K562 (cell line): ENCODE measurements around the gene MACROD2. TPM values are rescaled to one million over a fixed set of nuclear protein-coding genes. Genes with fewer than 3 reads are reported as not detected.

Experiments
- ATAC-seq: fragments of 200-7000 bp; cut with Tn5 transposase; 3 replicates; pipeline ENCODE4 v1.9.1; 2020; ENCODE audit warnings: moderate library complexity
- BruUV-seq: library from RNA; stranded (reverse); fragments of 400-500 nt; replicated peaks from 2 replicates; lab custom pipeline; 2021; lab: Mats Ljungman, UMichigan
- CTCF ChIA-PET: fragments of 300-600 bp; formaldehyde crosslinking; extraction: SDS; loops from one replicate; lab custom pipeline; 2021; ENCODE audit warnings: low intra/inter-chr PET ratio; lab: Yijun Ruan, JAX
- POLR2A ChIA-PET: fragments of 300-600, 350-650 bp; sonication (Branson Sonifier 250); formaldehyde crosslinking; extraction: SDS; loops from one replicate; lab custom pipeline; 2021; ENCODE audit warnings: antibody characterized with exemption, inconsistent platforms; lab: Yijun Ruan, JAX
- DNase-seq, 4 experiments: peaks; one replicate each; pipeline versions ENCODE4 v3.0.0 to v3.0.0-alpha.2; 2011 to 2018; ENCODE audit warnings: low spot score in 3 of 4, mixed read lengths in 3 of 4; ENCODE audit errors: extremely low read depth in 1 of 4
- FAIRE-seq: peaks from 2 replicates; lab custom pipeline; 2011; peaks lifted over from hg19 to GRCh38; lab: Jason Lieb, UNC
- H2AFZ ChIP-seq: 2 replicates; pipeline ENCODE4 v1.6.0; 2011; ENCODE audit warnings: low read depth, low read length, control low read depth, inconsistent platforms
- H3K27ac ChIP-seq: fragments of 200-600 bp; 3 replicates; pipeline ENCODE4 v1.8.0; 2011; ENCODE audit warnings: low read depth, mild to moderate bottlenecking, control low read depth, inconsistent platforms, low read length, moderate library complexity, mixed read lengths; ENCODE audit errors: extremely low read depth
- H3K27me3 ChIP-seq, 2 experiments: fragments of 300-600 bp in 1 of 2; 2 replicates in 1 of 2; 3 replicates in 1 of 2; pipeline versions ENCODE4 v1.6.0 to v1.8.0; 2011; ENCODE audit warnings: inconsistent platforms in 2 of 2, low read length in 2 of 2, mild to moderate bottlenecking in 1 of 2, mixed read lengths in 1 of 2, moderate library complexity in 1 of 2; ENCODE audit not compliant: control insufficient read depth in 2 of 2, insufficient read depth in 2 of 2
- H3K36me3 ChIP-seq: fragments of 300-600 bp; 3 replicates; pipeline ENCODE4 v1.8.0; 2011; ENCODE audit warnings: mild to moderate bottlenecking, low read length, inconsistent platforms; ENCODE audit not compliant: control insufficient read depth, insufficient read depth
- H3K4me1 ChIP-seq, 2 experiments: fragments of 200-600 bp in 1 of 2; replicated peaks in 1 of 2; 2 replicates in 1 of 2; 3 replicates in 1 of 2; pipeline versions ENCODE4 v1.5.1 to v1.8.0; 2011; ENCODE audit warnings: inconsistent platforms in 2 of 2, low read length in 2 of 2, mild to moderate bottlenecking in 1 of 2, mixed read lengths in 1 of 2, moderate library complexity in 1 of 2; ENCODE audit not compliant: control insufficient read depth in 2 of 2, insufficient read depth in 2 of 2
- H3K4me2 ChIP-seq: 2 replicates; pipeline ENCODE4 v1.6.1; 2011; ENCODE audit warnings: low read length, control low read depth, inconsistent platforms, mixed read lengths; ENCODE audit not compliant: insufficient read depth
- H3K4me3 ChIP-seq: fragments of 200-600 bp; sonication (generic), shearing (Covaris generic); 2 replicates; pipeline ENCODE4 v1.5.1; 2016; ENCODE audit warnings: control low read depth, inconsistent platforms
- H3K79me2 ChIP-seq: fragments of 200-600 bp; 3 replicates; pipeline ENCODE4 v1.8.0; 2011; ENCODE audit warnings: low read length, inconsistent platforms; ENCODE audit not compliant: control insufficient read depth, insufficient read depth
- H3K9ac ChIP-seq, 2 experiments: 2 replicates each; pipeline versions ENCODE4 v1.6.0 to v1.6.1; 2011; ENCODE audit warnings: low read depth in 2 of 2, low read length in 2 of 2, control low read depth in 1 of 2, inconsistent platforms in 1 of 2, mild to moderate bottlenecking in 1 of 2, mixed read lengths in 1 of 2; ENCODE audit not compliant: insufficient read depth in 1 of 2
- H3K9me1 ChIP-seq: one replicate; pipeline ENCODE4 v1.6.0; 2011; ENCODE audit warnings: inconsistent platforms, mild to moderate bottlenecking, low read length, moderate library complexity; ENCODE audit not compliant: control insufficient read depth, insufficient read depth
- H3K9me3 ChIP-seq: replicated peaks from 2 replicates; pipeline ENCODE4 v1.5.1; 2011; ENCODE audit warnings: low read depth, low read length, inconsistent platforms; ENCODE audit not compliant: control insufficient read depth, insufficient read depth
- H4K20me1 ChIP-seq: replicated peaks from 2 replicates; pipeline ENCODE4 v1.6.1; 2011; ENCODE audit warnings: low read length, inconsistent platforms, mixed read lengths; ENCODE audit not compliant: control insufficient read depth, insufficient read depth
- EZH2 ChIP-seq: IDR thresholded peaks from 2 replicates; pipeline ENCODE4 v1.6.1; 2012; ENCODE audit warnings: low read depth, mild to moderate bottlenecking, inconsistent platforms, low read length, borderline replicate concordance
- ILK ChIP-seq: fragments of 450-650 bp; IDR thresholded peaks from 2 replicates; pipeline ENCODE4 v1.6.1; 2016; ENCODE audit warnings: missing genetic modification characterization, low read depth, mild to moderate bottlenecking, missing compliant biosample characterization, moderate library complexity, borderline replicate concordance
- LARP7 ChIP-seq: fragments of 450-650 bp; IDR thresholded peaks from 2 replicates; pipeline ENCODE4 v1.6.1; 2016
- NKRF ChIP-seq: fragments of 450-650 bp; IDR thresholded peaks from 2 replicates; pipeline ENCODE4 v1.6.1; 2016; ENCODE audit warnings: borderline replicate concordance
- SMARCE1 ChIP-seq: fragments of 450-650 bp; IDR thresholded peaks from 2 replicates; pipeline ENCODE4 v1.7.1; 2016; ENCODE audit warnings: mild to moderate bottlenecking
- SP2 ChIP-seq: IDR thresholded peaks from 2 replicates; pipeline ENCODE4 v1.6.1; 2011; ENCODE audit warnings: mild to moderate bottlenecking, low read depth, low read length, moderate library complexity; ENCODE audit not compliant: poor library complexity, severe bottlenecking; ENCODE audit errors: extremely low read depth
- TCF3 ChIP-seq: sonication (generic); formaldehyde crosslinking; IDR thresholded peaks from 2 replicates; pipeline ENCODE4 v1.4.0; 2020; ENCODE audit warnings: mild to moderate bottlenecking, missing genetic modification reagents
- USF2 ChIP-seq: sonication (generic); formaldehyde crosslinking; IDR thresholded peaks from 2 replicates; pipeline ENCODE4 v1.5.0; 2020; ENCODE audit warnings: missing genetic modification reagents
- ZBTB26 ChIP-seq: fragments of 450-650 bp; formaldehyde crosslinking; IDR thresholded peaks from 2 replicates; pipeline ENCODE4 v1.4.0; 2022; ENCODE audit warnings: missing genetic modification characterization
- ZBTB8A ChIP-seq: fragments of 450-650 bp; IDR thresholded peaks from 2 replicates; pipeline ENCODE4 v1.6.1; 2018; ENCODE audit warnings: mild to moderate bottlenecking, moderate library complexity; ENCODE audit not compliant: partially characterized antibody
- ZEB2 ChIP-seq: fragments of 450-650 bp; IDR thresholded peaks from 2 replicates; pipeline ENCODE4 v1.6.1; 2016
- ZNF121 ChIP-seq: sonication (generic); formaldehyde crosslinking; conservative IDR thresholded peaks from 2 replicates; pipeline ENCODE4 v1.8.0; 2022; ENCODE audit warnings: missing genetic modification reagents
- ZNF140 ChIP-seq: fragments of 250-450 bp; sonication (Bioruptor Pico); IDR thresholded peaks from 2 replicates; pipeline ENCODE4 v1.8.0; 2021; ENCODE audit warnings: moderate library complexity, mild to moderate bottlenecking, inconsistent platforms
- ZNF707 ChIP-seq: fragments of 250-450 bp; sonication (Bioruptor Pico); conservative IDR thresholded peaks from 2 replicates; pipeline ENCODE4 v1.8.0; 2022; ENCODE audit warnings: inconsistent platforms, mild to moderate bottlenecking, moderate library complexity
- WGBS: fragments of 100-300 bp; shearing (Covaris generic); methylation state at CpG from one replicate; pipeline ENCODE4 v1.1.6; 2016; ENCODE audit warnings: low coverage, mixed read lengths; ENCODE audit not compliant: insufficient coverage; ENCODE audit errors: missing lambda C conversion rate; 5-methylcytosine and 5-hydroxymethylcytosine counted together
- in situ Hi-C: fragments of 300-500 bp; cut with MboI; formaldehyde crosslinking; loops from 4 replicates; pipeline ENCODE4 v1.15.0; 2018; ENCODE audit warnings: inconsistent platforms, mixed read lengths
- intact Hi-C: fragments of 100-400 bp; cut with micrococcal nuclease; formaldehyde crosslinking; loops from 2 replicates; pipeline ENCODE4 v1.14.2; 2022
- polyA plus RNA-seq, 8 experiments: library from polyadenylated mRNA; depleted of rRNA in 4 of 8; stranded (reverse) in 5 of 8; unstranded in 3 of 8; fragments of >200 nt; fragmentation: Nextera tagmentation in 2 of 8; fragmentation: Illumina TruSeq in 1 of 8; extraction: Ambion mirVana in 2 of 8; extraction: Trizol in 1 of 8; gene quantifications; 2 replicates each; pipeline versions ENCODE4 v1.2.1 to v1.2.3, GENCODE V29; 2011 to 2014; ENCODE audit warnings: inconsistent platforms in 1 of 8, missing spikeins in 1 of 8
- total RNA-seq, 7 experiments: library from RNA; depleted of rRNA in 6 of 7; stranded (reverse); fragments of >200 nt in 6 of 7; fragmentation: Illumina TruSeq in 2 of 7; extraction: Trizol in 2 of 7; gene quantifications; 2 replicates each; pipeline versions ENCODE4 v1.2.1 to v1.2.3, GENCODE V29; 2011 to 2021; ENCODE audit warnings: low replicate concordance in 1 of 7

The MACROD2 gene
- total and polyA plus RNA-seq, 9 of the 15 experiments (the other 6 are each of a cell fraction or from before 2014, with no cell fraction given) = not detected

GRCh38 chr20:14505476-14505875 lies 510.2 kb downstream of the MACROD2 start:
- Histone ChIP-seq H3K9me3 (no peaks in the 10 kb centered on the region), H3K79me2 (no peaks in the 10 kb centered on the region), H2AFZ (no peak overlapping the region), H3K4me3 (no peak overlapping the region), H3K36me3 (no peaks in the 10 kb centered on the region), H3K4me1 (no peaks in the 10 kb centered on the region), H3K27ac (no peak overlapping the region), H3K4me2 (no peak overlapping the region), H3K9me1 (no peaks in the 10 kb centered on the region), H3K9ac (no peak overlapping the region), H3K27me3 (no peaks in the 10 kb centered on the region), H4K20me1 (no peaks in the 10 kb centered on the region)
- BruUV-seq = no TSS peak
- POLR2A ChIA-PET = no interaction called here
- ATAC-seq (no peak), DNase-seq (no peak), FAIRE-seq (no peak)
- WGBS = 0% methylated on average over 1 of the region's 1 CpG
- CTCF ChIA-PET = no interaction called here
- intact Hi-C loops = no loop called here
- TF ChIP-seq ZBTB26 (CRISPR knock-in tag) = no peak
- no peak for TF ChIP-seq SP2
- no peak for TF ChIP-seq EZH2
- no peak for TF ChIP-seq ZEB2
- no peak for TF ChIP-seq TCF3
- TF ChIP-seq ZNF707 (CRISPR knock-in tag) = no peak
- no peak for TF ChIP-seq ZNF121
- TF ChIP-seq ILK = no peak
- no peak for TF ChIP-seq USF2 (CRISPR knock-in tag)
- no peak for TF ChIP-seq LARP7
- no peak for TF ChIP-seq SMARCE1
- TF ChIP-seq ZBTB8A = no peak
- no peak for TF ChIP-seq ZNF140
- no peak for TF ChIP-seq NKRF
- in situ Hi-C loops = no loop called here
